Smooth muscle cell (in vitro differentiated cells): ENCODE data around the gene PIGL. TPM values are rescaled to one million over a fixed set of nuclear protein-coding genes. Genes with fewer than 3 reads are reported as not detected.
A peak's percentile ranks its signal among the peaks of the same experiment; 100 is the strongest.

Experiments used
- DNase-seq: peaks from one replicate; lab custom pipeline; 2025; ENCODE audit not compliant: unreplicated experiment; lab: John Stamatoyannopoulos, UW
- H2AFZ ChIP-seq: fragments of 200-600 bp; sonication (generic); 2 replicates; pipeline ENCODE4 v1.6.0; 2016; ENCODE audit warnings: antibody characterized with exemption, low read depth, mild to moderate bottlenecking
- H3F3A ChIP-seq: fragments of 200-600 bp; sonication (generic); 2 replicates; pipeline ENCODE4 v1.6.0; 2017; ENCODE audit warnings: antibody characterized with exemption, low read depth
- H3K27ac ChIP-seq: fragments of 200-600 bp; sonication (generic); 2 replicates; pipeline ENCODE4 v1.5.1; 2016; ENCODE audit warnings: low read depth, mild to moderate bottlenecking
- H3K27me3 ChIP-seq: fragments of 200-600 bp; sonication (generic); 2 replicates; pipeline ENCODE4 v1.6.1; 2016; ENCODE audit warnings: low read depth, mild to moderate bottlenecking
- H3K36me3 ChIP-seq: fragments of 200-600 bp; sonication (generic); 2 replicates; pipeline ENCODE4 v1.5.1; 2016; ENCODE audit warnings: low read depth
- H3K4me1 ChIP-seq: fragments of 200-600 bp; sonication (generic); 2 replicates; pipeline ENCODE4 v1.5.1; 2016; ENCODE audit warnings: low read depth
- H3K4me2 ChIP-seq: fragments of 200-600 bp; sonication (generic); 2 replicates; pipeline ENCODE4 v1.6.0; 2016; ENCODE audit warnings: mild to moderate bottlenecking
- H3K4me3 ChIP-seq: fragments of 200-600 bp; sonication (generic); 2 replicates; pipeline ENCODE4 v1.5.1; 2016; ENCODE audit warnings: mild to moderate bottlenecking
- H3K79me2 ChIP-seq: fragments of 200-600 bp; sonication (generic); 2 replicates; pipeline ENCODE4 v1.6.0; 2016; ENCODE audit warnings: low read depth, mild to moderate bottlenecking
- H3K9ac ChIP-seq: fragments of 200-600 bp; sonication (generic); 2 replicates; pipeline ENCODE4 v1.6.0; 2016; ENCODE audit warnings: low read depth
- H3K9me3 ChIP-seq: fragments of 200-600 bp; sonication (generic); replicated peaks from 2 replicates; pipeline ENCODE4 v1.5.1; 2016; ENCODE audit warnings: low read depth
- H4K20me1 ChIP-seq: fragments of 200-600 bp; sonication (generic); 2 replicates; pipeline ENCODE4 v1.6.0; 2016; ENCODE audit warnings: low read depth
- CTCF ChIP-seq: fragments of 200-600 bp; sonication (generic); IDR thresholded peaks from 2 replicates; pipeline ENCODE4 v1.5.1; 2017; ENCODE audit warnings: borderline replicate concordance, mild to moderate bottlenecking, antibody characterized with exemption; ENCODE audit not compliant: insufficient read depth, poor library complexity, severe bottlenecking
- WGBS: methylation state at CpG from one replicate; pipeline ENCODE4 v1.1.7; 2016; ENCODE audit warnings: low lambda C conversion rate; 5-methylcytosine and 5-hydroxymethylcytosine counted together
- polyA plus RNA-seq: library from polyadenylated mRNA; unstranded; fragments of >200 nt; fragmentation: Nextera tagmentation; extraction: Ambion mirVana; gene quantifications from 2 replicates; pipeline ENCODE4 v1.2.1, GENCODE V29; 2016
- total RNA-seq: library from RNA; depleted of rRNA; stranded (reverse); fragments of >200 nt; gene quantifications from 2 replicates; pipeline ENCODE4 v1.2.3, GENCODE V29; 2014

The PIGL gene
- total and polyA plus RNA-seq, 2 experiments from 2014 or later = 20.2 to 56.0 TPM

- DNase-seq = no peak
- Histone ChIP-seq H3K9me3 (no peaks in the 10 kb centered on the region), H3K4me3 (no peak overlapping the region), H3K79me2 (no peaks in the 10 kb centered on the region), H4K20me1 (peaks cover 4% of the 10 kb centered on the region), H3F3A (no peaks in the 10 kb centered on the region), H3K4me1 (peaks cover 14% of the 10 kb centered on the region), H2AFZ (no peak overlapping the region), H3K9ac (no peak overlapping the region), H3K36me3 (no peaks in the 10 kb centered on the region), H3K4me2 (no peak overlapping the region), H3K27ac (peak overlapping the region; percentile 63), H3K27me3 (no peaks in the 10 kb centered on the region)
- no peak for TF ChIP-seq CTCF
- WGBS = 85% methylated on average over 1 of the region's 1 CpG
Measured at GRCh38 chr17:16251556-16251955, 34.5 kb downstream of the PIGL start.

- H3K27me3 ChIP-seq = no peaks in the 10 kb centered on the region
- H3K36me3 ChIP-seq = no peaks in the 10 kb centered on the region
- no peak for DNase-seq
- no peaks in the 10 kb centered on the region for H3K79me2 ChIP-seq
- 85% methylated on average over 9 of the region's 9 CpGs for WGBS
- H3K4me1 ChIP-seq = peaks cover 14% of the 10 kb centered on the region
- H3K27ac ChIP-seq = peak overlapping the region; percentile 41
- no peak overlapping the region for H3K4me3 ChIP-seq
- no peak overlapping the region for H2AFZ ChIP-seq
- no peaks in the 10 kb centered on the region for H3K9me3 ChIP-seq
- H4K20me1 ChIP-seq = peaks cover 4% of the 10 kb centered on the region
- H3K4me2 ChIP-seq = peak overlapping the region; percentile 72
- H3K9ac ChIP-seq = no peak overlapping the region
- no peaks in the 10 kb centered on the region for H3F3A ChIP-seq
- no peak for TF ChIP-seq CTCF
Measured at GRCh38 chr17:16254773-16255400, 37.9 kb downstream of the PIGL start.

GRCh38 chr17:16255481-16255921 is 38.5 kb downstream of the PIGL start:
- H3K9ac ChIP-seq = no peak overlapping the region
- H3K4me3 ChIP-seq = no peak overlapping the region
- peak overlapping the region; percentile 41 for H3K27ac ChIP-seq
- H4K20me1 ChIP-seq = peaks cover 4% of the 10 kb centered on the region
- peaks cover 14% of the 10 kb centered on the region for H3K4me1 ChIP-seq
- WGBS = 25% methylated on average over 4 of the region's 4 CpGs
- no peaks in the 10 kb centered on the region for H3K9me3 ChIP-seq
- no peaks in the 10 kb centered on the region for H3K27me3 ChIP-seq
- H2AFZ ChIP-seq = no peak overlapping the region
- H3K4me2 ChIP-seq = peak overlapping the region; percentile 72
- H3K79me2 ChIP-seq = no peaks in the 10 kb centered on the region
- H3F3A ChIP-seq = no peaks in the 10 kb centered on the region
- TF ChIP-seq CTCF = no peak
- no peak for DNase-seq
- no peaks in the 10 kb centered on the region for H3K36me3 ChIP-seq

GRCh38 chr17:16258901-16259300 is 41.9 kb downstream of the PIGL start:
- H3K36me3 ChIP-seq = no peaks in the 10 kb centered on the region
- WGBS = 86% methylated on average over 1 of the region's 1 CpG
- no peaks in the 10 kb centered on the region for H3K79me2 ChIP-seq
- no peak overlapping the region for H3K4me3 ChIP-seq
- H3K9me3 ChIP-seq = no peaks in the 10 kb centered on the region
- DNase-seq = no peak
- no peak overlapping the region for H3K9ac ChIP-seq
- H3F3A ChIP-seq = no peaks in the 10 kb centered on the region
- H3K27me3 ChIP-seq = no peaks in the 10 kb centered on the region
- TF ChIP-seq CTCF = no peak
- H4K20me1 ChIP-seq = peaks cover 4% of the 10 kb centered on the region
- no peak overlapping the region for H3K27ac ChIP-seq
- no peak overlapping the region for H2AFZ ChIP-seq
- H3K4me1 ChIP-seq = peaks cover 14% of the 10 kb centered on the region
- no peak overlapping the region for H3K4me2 ChIP-seq
